SH-SY5Y (cell line): ENCODE measurements around the gene PSMD5.

Experiments
- GATA2 ChIP-seq: IDR thresholded peaks from 2 replicates; pipeline ENCODE4 v1.6.1; 2011; ENCODE audit warnings: mild to moderate bottlenecking, low read depth, low read length
- GATA3 ChIP-seq: IDR thresholded peaks from 2 replicates; pipeline ENCODE4 v1.6.1; 2011; ENCODE audit warnings: low read depth, mild to moderate bottlenecking, low read length, moderate library complexity

DNA sequence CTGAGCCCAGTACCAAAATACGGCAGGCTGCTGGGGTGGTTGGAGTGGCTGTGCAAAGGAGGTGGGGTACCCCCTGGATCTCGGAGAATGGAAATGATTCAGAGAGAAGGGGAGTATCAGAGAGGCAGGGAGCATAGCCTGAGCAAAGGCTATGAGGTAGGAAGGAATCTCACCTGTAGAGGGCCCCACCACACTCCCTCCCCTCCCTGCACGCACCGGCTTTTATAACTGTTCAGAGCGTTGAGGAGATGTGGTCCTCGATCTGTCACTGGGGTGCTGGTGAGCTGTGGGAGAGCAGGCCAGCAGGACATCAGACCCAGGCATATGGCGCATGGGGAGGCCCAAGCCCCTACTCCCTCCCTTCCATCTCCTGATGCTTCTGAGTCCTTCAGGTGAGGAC is 21.1 kb upstream of the PSMD5 start:
- TF ChIP-seq GATA2 = no peak
- no peak for TF ChIP-seq GATA3
